IPS-NIHi7 (cell line): Measurements from ENCODE around the gene ORM2.
"Not testable (repeated sequence)": the region's sequence is repeated elsewhere in the genome, so short reads cannot be mapped to it uniquely, and the experiment has no call there.

ENCODE experiments used
- DNase-seq: peaks from one replicate; pipeline ENCODE4 v3.0.0; 2012; ENCODE audit warnings: mixed read lengths; ENCODE audit errors: extremely low spot score

The ORM2 gene

GRCh38 chr9:114331229-114332195, 1.8 kb downstream of the ORM2 start:
- not testable (repeated sequence) for DNase-seq

- DNase-seq = not testable (repeated sequence)
These were observed 2.9 kb downstream of the ORM2 start for GRCh38 chr9:114332474-114333040.

- not testable (repeated sequence) for DNase-seq
These were observed 4.0 kb downstream of the ORM2 start for GRCh38 chr9:114333718-114334117.

GRCh38 chr9:114334490-114334889, 4.8 kb downstream of the ORM2 start:
- no peak for DNase-seq

- DNase-seq = no peak
These were observed 6.1 kb downstream of the ORM2 start for GRCh38 chr9:114335745-114336144.

GRCh38 chr9:114336157-114336556, 6.5 kb downstream of the ORM2 start:
- DNase-seq = no peak

- no peak for DNase-seq
These were observed 7.2 kb downstream of the ORM2 start for GRCh38 chr9:114336699-114337395.

- no peak for DNase-seq
These were observed 8.5 kb downstream of the ORM2 start for GRCh38 chr9:114338187-114338586.

- peak; percentile 93 for DNase-seq
These were observed 9.7 kb downstream of the ORM2 start for GRCh38 chr9:114339130-114339908.

- DNase-seq = no peak
These were observed 11.6 kb downstream of the ORM2 start for GRCh38 chr9:114341152-114341830.

- DNase-seq = no peak
These were observed 12.3 kb downstream of the ORM2 start for GRCh38 chr9:114341991-114342390.

- DNase-seq = no peak
These were observed 13.2 kb downstream of the ORM2 start for GRCh38 chr9:114342755-114343440.

- DNase-seq = no peak
These were observed 14.0 kb downstream of the ORM2 start for GRCh38 chr9:114343471-114344187.

GRCh38 chr9:114344188-114344566, 14.5 kb downstream of the ORM2 start:
- DNase-seq = no peak

- DNase-seq = no peak
These were observed 15.0 kb downstream of the ORM2 start for GRCh38 chr9:114344692-114345091.

- no peak for DNase-seq
These were observed 15.9 kb downstream of the ORM2 start for GRCh38 chr9:114345493-114346065.

- no peak for DNase-seq
These were observed 16.5 kb downstream of the ORM2 start for GRCh38 chr9:114346146-114346545.

GRCh38 chr9:114347675-114348074, 18.0 kb downstream of the ORM2 start:
- no peak for DNase-seq

GRCh38 chr9:114348261-114348905, 18.7 kb downstream of the ORM2 start:
- no peak for DNase-seq
